Measurements from ENCODE around the gene DMXL1. TPM values are rescaled to one million over a fixed set of nuclear protein-coding genes. Genes with fewer than 3 reads are reported as not detected.

DMXL1 gene
- total RNA-seq, 3 donors from 2014 or later (not counting 1 experiment from before 2014, with no cell fraction given): 36.7 to 43.0 (median 39.9) TPM

GRCh38 chr5:119083679-119084078 lies 12.8 kb downstream of the DMXL1 start:
- H3K9me3 ChIP-seq (ENCODE audit: control insufficient read depth, insufficient read depth, low read length): no peaks in the 10 kb centered on the region
- H3K36me3 ChIP-seq (ENCODE audit: control insufficient read depth, insufficient read depth, low read length): peaks cover 2% of the 10 kb centered on the region
- no peaks in the 10 kb centered on the region for H3K27me3 ChIP-seq (ENCODE audit: control insufficient read depth, insufficient read depth, low read length)
- Mint-ChIP-seq H3K27me3 (ENCODE audit: low read depth in 2 of 2) (no peaks in the 10 kb centered on the region), H3K4me3 (no peak overlapping the region), H3K4me1 (peaks cover 31 to 41% of the 10 kb centered on the region in 2 donors), H3K36me3 (no peaks in the 10 kb centered on the region), H3K9me3 (no peaks in the 10 kb centered on the region), H3K27ac (no peak overlapping the region)
- no peak overlapping the region for H3K4me3 ChIP-seq (ENCODE audit: low read length)
- ATAC-seq: no peak
- TF ChIP-seq, protein P1, sequence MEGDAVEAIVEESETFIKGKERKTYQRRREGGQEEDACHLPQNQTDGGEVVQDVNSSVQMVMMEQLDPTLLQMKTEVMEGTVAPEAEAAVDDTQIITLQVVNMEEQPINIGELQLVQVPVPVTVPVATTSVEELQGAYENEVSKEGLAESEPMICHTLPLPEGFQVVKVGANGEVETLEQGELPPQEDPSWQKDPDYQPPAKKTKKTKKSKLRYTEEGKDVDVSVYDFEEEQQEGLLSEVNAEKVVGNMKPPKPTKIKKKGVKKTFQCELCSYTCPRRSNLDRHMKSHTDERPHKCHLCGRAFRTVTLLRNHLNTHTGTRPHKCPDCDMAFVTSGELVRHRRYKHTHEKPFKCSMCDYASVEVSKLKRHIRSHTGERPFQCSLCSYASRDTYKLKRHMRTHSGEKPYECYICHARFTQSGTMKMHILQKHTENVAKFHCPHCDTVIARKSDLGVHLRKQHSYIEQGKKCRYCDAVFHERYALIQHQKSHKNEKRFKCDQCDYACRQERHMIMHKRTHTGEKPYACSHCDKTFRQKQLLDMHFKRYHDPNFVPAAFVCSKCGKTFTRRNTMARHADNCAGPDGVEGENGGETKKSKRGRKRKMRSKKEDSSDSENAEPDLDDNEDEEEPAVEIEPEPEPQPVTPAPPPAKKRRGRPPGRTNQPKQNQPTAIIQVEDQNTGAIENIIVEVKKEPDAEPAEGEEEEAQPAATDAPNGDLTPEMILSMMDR (IDR thresholded peaks at IDR 0.05): no peak
- 74% methylated on average over 3 of the region's 3 CpGs for WGBS (ENCODE audit: insufficient coverage)
- DNase-seq: no peak
- intact Hi-C loops (cut with micrococcal nuclease): no loop called here
- H3K4me1 ChIP-seq (ENCODE audit: control insufficient read depth, insufficient read depth, low read length): no peaks in the 10 kb centered on the region
- no peak overlapping the region for H3K27ac ChIP-seq (ENCODE audit: low read length)

- H3K4me1 Mint-ChIP-seq: peaks cover 25 to 43% of the 10 kb centered on the region in 2 donors
- H3K27me3 Mint-ChIP-seq (ENCODE audit: low read depth in 2 of 2): no peaks in the 10 kb centered on the region
- no peak overlapping the region for H3K27ac ChIP-seq (ENCODE audit: low read length)
- H3K36me3 ChIP-seq (ENCODE audit: control insufficient read depth, insufficient read depth, low read length): no peaks in the 10 kb centered on the region
- H3K4me3 ChIP-seq (ENCODE audit: low read length): no peak overlapping the region
- no peak for ATAC-seq
- no peaks in the 10 kb centered on the region for H3K36me3 Mint-ChIP-seq
- DNase-seq: no peak
- intact Hi-C loops (cut with micrococcal nuclease): no loop called here
- TF ChIP-seq, protein P1 (IDR thresholded peaks at IDR 0.05): no peak
- no peaks in the 10 kb centered on the region for H3K4me1 ChIP-seq (ENCODE audit: control insufficient read depth, insufficient read depth, low read length)
- H3K4me3 Mint-ChIP-seq: no peak overlapping the region
- WGBS (ENCODE audit: insufficient coverage): no CpG with 5 or more reads among the region's 2 CpGs
- peaks cover 13% of the 10 kb centered on the region for H3K9me3 ChIP-seq (ENCODE audit: control insufficient read depth, insufficient read depth, low read length)
- no peak overlapping the region for H3K27ac Mint-ChIP-seq
- H3K27me3 ChIP-seq (ENCODE audit: control insufficient read depth, insufficient read depth, low read length): no peaks in the 10 kb centered on the region
- H3K9me3 Mint-ChIP-seq: no peaks in the 10 kb centered on the region
Measured at GRCh38 chr5:119088438-119088837, 17.6 kb downstream of the DMXL1 start.

DNA sequence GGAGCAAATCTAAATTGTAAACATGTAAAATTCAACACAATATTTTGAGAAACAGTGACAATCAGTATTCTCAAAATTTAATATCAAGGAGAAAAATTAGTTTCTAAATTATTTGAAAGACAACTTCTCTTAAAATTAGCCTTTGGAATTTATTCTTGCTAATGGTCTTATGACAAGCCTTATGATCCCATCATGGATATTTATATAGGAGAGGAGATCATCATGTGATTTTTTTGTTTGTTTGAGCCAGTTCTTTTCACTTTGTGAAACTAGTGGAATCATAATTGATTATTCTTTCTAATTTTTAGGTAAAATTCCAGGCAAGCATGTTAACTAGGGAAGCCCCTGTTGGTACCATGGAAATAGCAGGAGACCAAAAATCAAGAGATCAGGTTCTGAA lies 24.7 kb downstream of the DMXL1 start:
- DNase-seq (no peak), ATAC-seq (no peak)
- Histone ChIP-seq H3K27me3 (ENCODE audit: control insufficient read depth, insufficient read depth, low read length) (no peaks in the 10 kb centered on the region), H3K27ac (ENCODE audit: low read length) (no peak overlapping the region), H3K36me3 (ENCODE audit: control insufficient read depth, insufficient read depth, low read length) (peaks cover 11% of the 10 kb centered on the region), H3K9me3 (ENCODE audit: control insufficient read depth, insufficient read depth, low read length) (peaks cover 8% of the 10 kb centered on the region), H3K4me1 (ENCODE audit: control insufficient read depth, insufficient read depth, low read length) (no peaks in the 10 kb centered on the region), H3K4me3 (ENCODE audit: low read length) (no peak overlapping the region)
- H3K27ac Mint-ChIP-seq: no peak overlapping the region
- H3K4me1 Mint-ChIP-seq: peaks cover 40 to 41% of the 10 kb centered on the region in 2 donors
- H3K27me3 Mint-ChIP-seq (ENCODE audit: low read depth in 2 of 2): no peaks in the 10 kb centered on the region
- TF ChIP-seq, protein P1 (IDR thresholded peaks at IDR 0.05): no peak
- H3K4me3 Mint-ChIP-seq: no peak overlapping the region
- H3K9me3 Mint-ChIP-seq: no peaks in the 10 kb centered on the region
- intact Hi-C loops (cut with micrococcal nuclease): no loop called here
- no peaks in the 10 kb centered on the region for H3K36me3 Mint-ChIP-seq

- Mint-ChIP-seq H3K4me1 (peaks cover 0 to 5% of the 10 kb centered on the region in 2 donors), H3K27me3 (ENCODE audit: low read depth in 2 of 2) (no peaks in the 10 kb centered on the region), H3K36me3 (peaks cover 5% of the 10 kb centered on the region), H3K27ac (no peak overlapping the region), H3K4me3 (no peak overlapping the region), H3K9me3 (no peaks in the 10 kb centered on the region)
- TF ChIP-seq, protein P1 (IDR thresholded peaks at IDR 0.05): no peak
- no peaks in the 10 kb centered on the region for H3K4me1 ChIP-seq (ENCODE audit: control insufficient read depth, insufficient read depth, low read length)
- DNase-seq: no peak
- H3K27ac ChIP-seq (ENCODE audit: low read length): no peak overlapping the region
- peaks cover 20% of the 10 kb centered on the region for H3K36me3 ChIP-seq (ENCODE audit: control insufficient read depth, insufficient read depth, low read length)
- no peak for ATAC-seq
- no peak overlapping the region for H3K4me3 ChIP-seq (ENCODE audit: low read length)
- no peaks in the 10 kb centered on the region for H3K27me3 ChIP-seq (ENCODE audit: control insufficient read depth, insufficient read depth, low read length)
- no peaks in the 10 kb centered on the region for H3K9me3 ChIP-seq (ENCODE audit: control insufficient read depth, insufficient read depth, low read length)
- intact Hi-C loops (cut with micrococcal nuclease): no loop called here
Measured at GRCh38 chr5:119105971-119106370, 35.1 kb downstream of the DMXL1 start.
